ENCODE results near the gene THRB.

- TF ChIP-seq, protein P1, sequence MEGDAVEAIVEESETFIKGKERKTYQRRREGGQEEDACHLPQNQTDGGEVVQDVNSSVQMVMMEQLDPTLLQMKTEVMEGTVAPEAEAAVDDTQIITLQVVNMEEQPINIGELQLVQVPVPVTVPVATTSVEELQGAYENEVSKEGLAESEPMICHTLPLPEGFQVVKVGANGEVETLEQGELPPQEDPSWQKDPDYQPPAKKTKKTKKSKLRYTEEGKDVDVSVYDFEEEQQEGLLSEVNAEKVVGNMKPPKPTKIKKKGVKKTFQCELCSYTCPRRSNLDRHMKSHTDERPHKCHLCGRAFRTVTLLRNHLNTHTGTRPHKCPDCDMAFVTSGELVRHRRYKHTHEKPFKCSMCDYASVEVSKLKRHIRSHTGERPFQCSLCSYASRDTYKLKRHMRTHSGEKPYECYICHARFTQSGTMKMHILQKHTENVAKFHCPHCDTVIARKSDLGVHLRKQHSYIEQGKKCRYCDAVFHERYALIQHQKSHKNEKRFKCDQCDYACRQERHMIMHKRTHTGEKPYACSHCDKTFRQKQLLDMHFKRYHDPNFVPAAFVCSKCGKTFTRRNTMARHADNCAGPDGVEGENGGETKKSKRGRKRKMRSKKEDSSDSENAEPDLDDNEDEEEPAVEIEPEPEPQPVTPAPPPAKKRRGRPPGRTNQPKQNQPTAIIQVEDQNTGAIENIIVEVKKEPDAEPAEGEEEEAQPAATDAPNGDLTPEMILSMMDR (IDR thresholded peaks at IDR 0.05; ENCODE audit: poor library complexity), result no peak
- no peak for TF ChIP-seq EZH2 (IDR thresholded peaks at IDR 0.05; ENCODE audit: borderline replicate concordance)
Observed at GRCh38 chr3:24539699-24540098, 45.0 kb upstream of the THRB start.
